SK-N-SH (cell line): Measurements from ENCODE around the gene PDE4D.

Experiments used
- CTCF ChIP-seq: fragments of 200-600 bp; sonication (generic); IDR thresholded peaks from 2 replicates; pipeline ENCODE4 v1.6.1; 2017; ENCODE audit warnings: antibody characterized with exemption, mild to moderate bottlenecking, moderate library complexity
- ELF1 ChIP-seq: IDR thresholded peaks from 2 replicates; pipeline ENCODE4 v1.4.0; 2012
- EP300 ChIP-seq, 2 experiments: IDR thresholded peaks; 2 replicates each; pipeline versions ENCODE4 v1.4.0 to v1.6.1; 2012; ENCODE audit warnings: borderline replicate concordance in 1 of 2, low read depth in 1 of 2, low read length in 1 of 2
- EZH2phosphoT487 ChIP-seq: fragments of 200-600 bp; sonication (generic); IDR thresholded peaks from 2 replicates; pipeline ENCODE4 v1.6.1; 2017; ENCODE audit warnings: low read depth, mixed run types, mild to moderate bottlenecking, antibody characterized with exemption, moderate library complexity, borderline replicate concordance
- GABPA ChIP-seq: IDR thresholded peaks from 2 replicates; pipeline ENCODE4 v1.4.0; 2012; ENCODE audit warnings: low read depth, mild to moderate bottlenecking
- GATA2 ChIP-seq: sonication (generic); formaldehyde crosslinking; IDR thresholded peaks from 2 replicates; pipeline ENCODE4 v1.5.0; 2020; ENCODE audit warnings: mild to moderate bottlenecking, missing genetic modification reagents
- POLR2AphosphoS5 ChIP-seq: IDR thresholded peaks from 2 replicates; pipeline ENCODE4 v1.6.1; 2012; ENCODE audit warnings: low read depth, low read length
- RAD21 ChIP-seq: IDR thresholded peaks from 2 replicates; pipeline ENCODE4 v1.6.1; 2012; ENCODE audit warnings: mild to moderate bottlenecking, low read length
- REST ChIP-seq: IDR thresholded peaks from 2 replicates; pipeline ENCODE4 v1.6.1; 2012; ENCODE audit warnings: mild to moderate bottlenecking, low read depth, low read length, moderate library complexity
- RFX5 ChIP-seq: IDR thresholded peaks from 2 replicates; pipeline ENCODE4 v1.6.1; 2012; ENCODE audit warnings: mild to moderate bottlenecking, improper control_type of control experiment, low read length
- RXRA ChIP-seq: IDR thresholded peaks from 2 replicates; pipeline ENCODE4 v1.4.0; 2012; ENCODE audit warnings: low read depth, mild to moderate bottlenecking, borderline replicate concordance
- SIN3A ChIP-seq: IDR thresholded peaks from 2 replicates; pipeline ENCODE4 v1.6.1; 2012; ENCODE audit warnings: low read depth, mild to moderate bottlenecking, low read length, moderate library complexity, borderline replicate concordance
- TF ChIP-seq, protein P1 (sequence below): fragments of 150-350 bp; IDR thresholded peaks from 2 replicates; pipeline ENCODE4 v1.6.1; 2016; ENCODE audit warnings: mild to moderate bottlenecking, low read depth, low read length
- TF ChIP-seq, protein P2 (sequence below): IDR thresholded peaks from 2 replicates; pipeline ENCODE4; 2012

- TF ChIP-seq REST (no peak), CTCF (no peak), POLR2AphosphoS5 (no peak), GATA2 (CRISPR knock-in tag) (no peak), GABPA (no peak), EP300 (IDR thresholded peaks at IDR 0.05; ENCODE audit: borderline replicate concordance in 1 of 2, low read depth in 1 of 2, low read length in 1 of 2) (no peak), SIN3A (no peak), EZH2phosphoT487 (no peak), RAD21 (no peak), ELF1 (no peak), RFX5 (no peak), RXRA (no peak)
- TF ChIP-seq, protein P1, sequence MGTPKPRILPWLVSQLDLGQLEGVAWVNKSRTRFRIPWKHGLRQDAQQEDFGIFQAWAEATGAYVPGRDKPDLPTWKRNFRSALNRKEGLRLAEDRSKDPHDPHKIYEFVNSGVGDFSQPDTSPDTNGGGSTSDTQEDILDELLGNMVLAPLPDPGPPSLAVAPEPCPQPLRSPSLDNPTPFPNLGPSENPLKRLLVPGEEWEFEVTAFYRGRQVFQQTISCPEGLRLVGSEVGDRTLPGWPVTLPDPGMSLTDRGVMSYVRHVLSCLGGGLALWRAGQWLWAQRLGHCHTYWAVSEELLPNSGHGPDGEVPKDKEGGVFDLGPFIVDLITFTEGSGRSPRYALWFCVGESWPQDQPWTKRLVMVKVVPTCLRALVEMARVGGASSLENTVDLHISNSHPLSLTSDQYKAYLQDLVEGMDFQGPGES, result no peak
- TF ChIP-seq, protein P2, sequence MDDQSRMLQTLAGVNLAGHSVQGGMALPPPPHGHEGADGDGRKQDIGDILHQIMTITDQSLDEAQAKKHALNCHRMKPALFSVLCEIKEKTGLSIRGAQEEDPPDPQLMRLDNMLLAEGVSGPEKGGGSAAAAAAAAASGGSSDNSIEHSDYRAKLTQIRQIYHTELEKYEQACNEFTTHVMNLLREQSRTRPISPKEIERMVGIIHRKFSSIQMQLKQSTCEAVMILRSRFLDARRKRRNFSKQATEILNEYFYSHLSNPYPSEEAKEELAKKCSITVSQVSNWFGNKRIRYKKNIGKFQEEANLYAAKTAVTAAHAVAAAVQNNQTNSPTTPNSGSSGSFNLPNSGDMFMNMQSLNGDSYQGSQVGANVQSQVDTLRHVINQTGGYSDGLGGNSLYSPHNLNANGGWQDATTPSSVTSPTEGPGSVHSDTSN, result no peak
These were observed 659.3 kb downstream of the PDE4D start for GRCh38 chr5:59234236-59234635.
